ENCODE results near the gene GPR84. TPM values are rescaled to one million over a fixed set of nuclear protein-coding genes. Genes with fewer than 3 reads are reported as not detected.

The GPR84 gene
- total RNA-seq, 1 donor from 2014 or later = not detected

GRCh38 chr12:54363618-54364017, 668 bp downstream of the GPR84 start:
- DNase-seq = no peak
- ChIA-PET CTCF (interaction anchor here (2.2 kb wide), 1 partner anchor 71 kb away, joined by 10 read pairs; no protein-coding TSS in a partner anchor), POLR2A (no interaction called here)
- intact Hi-C loops (cut with micrococcal nuclease) = no loop called here
- H3K27ac Mint-ChIP-seq = no peak overlapping the region
- no peak for ATAC-seq (ENCODE audit: low read depth)
- H3K4me3 Mint-ChIP-seq = no peak overlapping the region
- no peaks in the 10 kb centered on the region for H3K36me3 Mint-ChIP-seq (ENCODE audit: low read depth)
- H3K9me3 Mint-ChIP-seq = no peaks in the 10 kb centered on the region
- no peaks in the 10 kb centered on the region for H3K27me3 Mint-ChIP-seq
- TF ChIP-seq, protein P1, sequence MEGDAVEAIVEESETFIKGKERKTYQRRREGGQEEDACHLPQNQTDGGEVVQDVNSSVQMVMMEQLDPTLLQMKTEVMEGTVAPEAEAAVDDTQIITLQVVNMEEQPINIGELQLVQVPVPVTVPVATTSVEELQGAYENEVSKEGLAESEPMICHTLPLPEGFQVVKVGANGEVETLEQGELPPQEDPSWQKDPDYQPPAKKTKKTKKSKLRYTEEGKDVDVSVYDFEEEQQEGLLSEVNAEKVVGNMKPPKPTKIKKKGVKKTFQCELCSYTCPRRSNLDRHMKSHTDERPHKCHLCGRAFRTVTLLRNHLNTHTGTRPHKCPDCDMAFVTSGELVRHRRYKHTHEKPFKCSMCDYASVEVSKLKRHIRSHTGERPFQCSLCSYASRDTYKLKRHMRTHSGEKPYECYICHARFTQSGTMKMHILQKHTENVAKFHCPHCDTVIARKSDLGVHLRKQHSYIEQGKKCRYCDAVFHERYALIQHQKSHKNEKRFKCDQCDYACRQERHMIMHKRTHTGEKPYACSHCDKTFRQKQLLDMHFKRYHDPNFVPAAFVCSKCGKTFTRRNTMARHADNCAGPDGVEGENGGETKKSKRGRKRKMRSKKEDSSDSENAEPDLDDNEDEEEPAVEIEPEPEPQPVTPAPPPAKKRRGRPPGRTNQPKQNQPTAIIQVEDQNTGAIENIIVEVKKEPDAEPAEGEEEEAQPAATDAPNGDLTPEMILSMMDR (IDR thresholded peaks at IDR 0.05) = no peak
- peaks cover 23% of the 10 kb centered on the region for H3K4me1 Mint-ChIP-seq

DNA sequence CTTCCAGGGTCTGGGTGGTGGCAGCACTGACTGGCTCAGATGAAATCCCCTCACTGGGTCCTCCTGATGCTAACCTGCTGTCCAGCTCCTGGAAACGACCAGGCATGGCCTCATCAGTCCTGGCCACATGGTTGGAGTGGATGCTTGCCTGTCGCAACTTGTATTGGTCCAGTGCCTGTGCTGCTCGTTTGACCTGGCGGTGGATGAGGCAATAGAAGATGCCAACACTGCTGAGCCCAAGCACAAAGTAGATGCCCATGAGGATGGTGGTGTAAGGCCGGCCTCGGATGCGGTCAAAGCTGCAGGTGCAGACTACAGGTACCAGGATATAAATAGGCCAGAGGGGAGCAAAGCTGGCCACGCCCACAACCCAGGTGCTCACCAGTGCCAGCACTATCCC, 1.2 kb downstream of the GPR84 start:
- POLR2A ChIA-PET = interaction anchor here (1.0 kb wide), 1 partner anchor 111 kb away, joined by 4 read pairs; no protein-coding TSS in a partner anchor
- no peaks in the 10 kb centered on the region for H3K27me3 Mint-ChIP-seq
- intact Hi-C loops (cut with micrococcal nuclease) = no loop called here
- no peak overlapping the region for H3K27ac Mint-ChIP-seq
- ATAC-seq (ENCODE audit: low read depth) (no peak), DNase-seq (no peak)
- no peak overlapping the region for H3K4me3 Mint-ChIP-seq
- TF ChIP-seq, protein P1 (IDR thresholded peaks at IDR 0.05) = no peak
- H3K4me1 Mint-ChIP-seq = peaks cover 17% of the 10 kb centered on the region
- no peaks in the 10 kb centered on the region for H3K36me3 Mint-ChIP-seq (ENCODE audit: low read depth)
- H3K9me3 Mint-ChIP-seq = no peaks in the 10 kb centered on the region
- CTCF ChIA-PET = interaction anchor here (1.1 to 2.2 kb wide), 3 partner anchors 17 to 147 kb away, joined by 4 to 10 read pairs (median 8); no protein-coding TSS in a partner anchor

DNA sequence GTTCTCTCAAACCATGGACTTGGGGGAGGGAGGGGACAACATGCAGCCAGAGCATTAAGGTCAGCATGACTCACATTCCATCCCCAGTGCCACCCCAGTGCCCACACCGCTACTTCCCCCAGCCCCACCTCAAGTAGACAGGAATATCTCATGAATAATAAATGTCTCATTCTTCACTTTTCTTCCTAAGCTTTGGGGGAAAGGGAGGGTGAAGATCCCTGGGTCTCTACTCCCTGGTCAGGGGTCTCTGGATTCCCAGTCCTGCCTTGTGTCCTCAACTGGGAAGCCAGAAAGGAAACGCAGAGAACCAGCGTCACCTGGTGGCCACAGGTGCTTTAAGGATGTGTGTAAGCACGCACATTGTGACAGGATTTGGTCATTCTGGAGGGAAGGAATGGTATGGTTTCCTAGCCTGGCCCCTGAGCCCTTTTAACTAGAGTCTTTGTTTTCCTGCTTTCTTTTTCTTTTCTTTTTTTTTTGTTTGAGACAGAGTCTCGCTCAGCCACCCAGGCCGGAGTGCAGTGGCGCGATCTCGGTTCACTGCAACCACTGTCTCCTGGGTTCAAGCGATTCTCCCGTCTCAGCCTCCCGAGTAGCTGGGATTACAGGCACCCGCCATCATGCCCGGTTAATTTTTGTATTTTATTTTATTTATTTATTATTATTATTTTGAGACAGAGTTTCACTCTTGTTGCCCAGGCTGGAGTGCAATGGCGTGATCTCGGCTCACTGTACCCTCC, 3.4 kb downstream of the GPR84 start:
- Mint-ChIP-seq H3K27me3 (no peaks in the 10 kb centered on the region), H3K27ac (no peak overlapping the region), H3K4me3 (peak overlapping the region; percentile 61), H3K36me3 (ENCODE audit: low read depth) (no peaks in the 10 kb centered on the region), H3K9me3 (no peaks in the 10 kb centered on the region), H3K4me1 (peaks cover 17% of the 10 kb centered on the region)
- no peak for DNase-seq
- ChIA-PET POLR2A (interaction anchor here (0.5 to 3.2 kb wide), 3 partner anchors 80 to 145 kb away, joined by 4 to 37 read pairs (median 4); partner anchors contain the start of genes CBX5 and HNRNPA1), CTCF (interaction anchor here (0.7 to 2.7 kb wide), 6 partner anchors 10 to 142 kb away, joined by 3 to 11 read pairs (median 4); no protein-coding TSS in a partner anchor)
- TF ChIP-seq, protein P1 (IDR thresholded peaks at IDR 0.05) = no peak
- intact Hi-C loops (cut with micrococcal nuclease) = loop anchor here (1.0 kb wide), 1 partner anchor 110 kb away; no protein-coding TSS in a partner anchor
- ATAC-seq (ENCODE audit: low read depth) = no peak

GRCh38 chr12:54359762-54360351, 4.4 kb downstream of the GPR84 start:
- no peaks in the 10 kb centered on the region for H3K36me3 Mint-ChIP-seq (ENCODE audit: low read depth)
- POLR2A ChIA-PET = interaction anchor here (0.7 to 3.2 kb wide), 17 partner anchors 8 to 143 kb away, joined by 3 to 37 read pairs (median 4); partner anchors contain the start of genes CBX5, COPZ1 and HNRNPA1

More at GRCh38 chr12:54359762-54360351, 4.4 kb downstream of the GPR84 start:
- CTCF ChIA-PET = interaction anchor here (0.8 to 4.0 kb wide), 9 partner anchors 9 to 108 kb away, joined by 4 to 19 read pairs (median 7); partner anchors contain the start of genes CBX5 and COPZ1
- DNase-seq = no peak
- H3K27me3 Mint-ChIP-seq = no peaks in the 10 kb centered on the region
- H3K27ac Mint-ChIP-seq = no peak overlapping the region
- peaks cover 17% of the 10 kb centered on the region for H3K4me1 Mint-ChIP-seq
- TF ChIP-seq, protein P1 (IDR thresholded peaks at IDR 0.05) = no peak
- no peaks in the 10 kb centered on the region for H3K9me3 Mint-ChIP-seq
- no peak for ATAC-seq (ENCODE audit: low read depth)
- H3K4me3 Mint-ChIP-seq = no peak overlapping the region
- intact Hi-C loops (cut with micrococcal nuclease) = loop anchor here (1.0 kb wide), 3 partner anchors 35 to 140 kb away; partner anchors contain the start of genes CBX5, COPZ1 and HNRNPA1
